ENCODE measurements around the gene CALCOCO2. TPM values are rescaled to one million over a fixed set of nuclear protein-coding genes. Genes with fewer than 3 reads are reported as not detected.

Gene CALCOCO2
- total and polyA plus RNA-seq, 4 donors = 23.0 to 64.9 (median 44.0) TPM

DNA sequence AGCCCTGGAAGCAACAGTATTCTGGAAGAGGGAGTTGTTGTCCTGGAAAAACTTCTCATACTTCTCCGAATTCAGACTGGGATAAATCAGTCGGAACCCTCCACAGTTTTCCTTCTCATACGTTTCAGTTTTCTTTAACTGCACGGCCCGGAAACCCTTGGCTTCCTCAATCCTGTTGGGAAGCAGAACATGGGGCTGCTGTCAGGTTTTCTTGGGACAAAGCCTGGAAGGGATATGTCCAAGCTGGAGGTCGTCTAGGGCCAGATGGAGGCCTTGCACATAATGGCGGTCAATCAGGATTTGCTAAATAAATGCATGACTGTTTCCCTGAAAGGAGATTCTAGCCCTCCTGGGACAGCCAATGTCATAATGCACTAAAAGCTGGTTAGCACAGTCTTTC is 43.0 kb upstream of the CALCOCO2 start:
- no peak overlapping the region for H3K9ac ChIP-seq (ENCODE audit: low read depth in 1 of 2, low read length in 2 of 2)
- peaks cover 2 to 10% (median 6%) of the 10 kb centered on the region in 4 donors for H3K4me1 ChIP-seq (ENCODE audit: control insufficient read depth in 4 of 4, insufficient read depth in 4 of 4, low read length in 3 of 4)
- WGBS = 83% methylated on average over 7 of the region's 7 CpGs
- no peaks in the 10 kb centered on the region for H3K36me3 ChIP-seq (ENCODE audit: control insufficient read depth in 4 of 4, insufficient read depth in 3 of 4, low read depth in 1 of 4, low read length in 3 of 4)
- H3K27ac ChIP-seq (ENCODE audit: low read depth in 1 of 2, low read length in 2 of 2) = no peak overlapping the region
- TF ChIP-seq ATF3 (IDR thresholded peaks at IDR 0.05) (no peak), RAD21 (IDR thresholded peaks at IDR 0.05) (no peak), SP1 (IDR thresholded peaks at IDR 0.05) (no peak), HNF4A (conservative IDR thresholded peaks at IDR 0.05) (no peak), FOXA2 (IDR thresholded peaks at IDR 0.05) (no peak), GABPA (IDR thresholded peaks at IDR 0.05 in 1 of 2, conservative IDR thresholded peaks at IDR 0.05 in 1 of 2) (no peak)
- H3K9me3 ChIP-seq (ENCODE audit: control insufficient read depth in 4 of 4, low read length in 3 of 4) = no peaks in the 10 kb centered on the region
- no peak overlapping the region for H3K4me3 ChIP-seq (ENCODE audit: low read depth in 1 of 3, low read length in 3 of 3)
- no peaks in the 10 kb centered on the region for H3K27me3 ChIP-seq (ENCODE audit: control insufficient read depth in 4 of 4, insufficient read depth in 4 of 4, low read length in 3 of 4)
- DNase-seq (ENCODE audit: low spot score) = no peak

DNA sequence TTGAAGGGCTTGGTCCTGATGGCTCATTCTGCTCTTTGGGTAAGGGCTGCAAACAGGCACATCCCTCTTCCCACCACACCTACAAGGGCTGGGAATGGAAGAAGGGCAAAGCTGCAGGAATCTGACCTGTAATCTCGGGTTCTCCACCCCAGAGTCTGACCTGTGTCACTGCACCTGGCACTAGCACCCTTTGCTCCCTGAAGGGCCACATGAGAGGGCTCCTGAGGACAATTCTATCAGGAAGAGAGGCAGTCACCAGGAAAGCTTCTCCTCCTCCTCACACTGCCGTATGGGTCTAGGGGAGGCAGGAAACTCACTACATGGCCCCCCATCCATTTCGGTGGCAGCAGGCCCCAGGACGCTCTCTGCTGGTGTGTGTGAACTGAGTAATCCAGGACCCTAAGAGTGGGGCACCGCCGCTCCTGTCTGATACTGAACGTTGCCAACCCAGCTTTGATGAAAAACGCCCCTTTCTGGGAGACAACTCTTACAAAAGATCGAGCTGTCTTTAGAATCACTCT is 40.2 kb upstream of the CALCOCO2 start:
- H3K27me3 ChIP-seq (ENCODE audit: control insufficient read depth in 4 of 4, insufficient read depth in 4 of 4, low read length in 3 of 4) = no peaks in the 10 kb centered on the region
- H3K36me3 ChIP-seq (ENCODE audit: control insufficient read depth in 4 of 4, insufficient read depth in 3 of 4, low read depth in 1 of 4, low read length in 3 of 4) = no peaks in the 10 kb centered on the region
- H3K9me3 ChIP-seq (ENCODE audit: control insufficient read depth in 4 of 4, low read length in 3 of 4) = no peaks in the 10 kb centered on the region
- 41% methylated on average over 9 of the region's 9 CpGs for WGBS
- TF ChIP-seq HNF4A (conservative IDR thresholded peaks at IDR 0.05) = peak in 1 of 2 donors; percentile 8
- TF ChIP-seq, protein P1, sequence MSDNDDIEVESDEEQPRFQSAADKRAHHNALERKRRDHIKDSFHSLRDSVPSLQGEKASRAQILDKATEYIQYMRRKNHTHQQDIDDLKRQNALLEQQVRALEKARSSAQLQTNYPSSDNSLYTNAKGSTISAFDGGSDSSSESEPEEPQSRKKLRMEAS (IDR thresholded peaks at IDR 0.05) = no peak
- no peak for DNase-seq (ENCODE audit: low spot score)
- H3K9ac ChIP-seq (ENCODE audit: low read depth in 1 of 2, low read length in 2 of 2) = no peak overlapping the region
- no peak overlapping the region for H3K27ac ChIP-seq (ENCODE audit: low read depth in 1 of 2, low read length in 2 of 2)
- H3K4me3 ChIP-seq (ENCODE audit: low read depth in 1 of 3, low read length in 3 of 3) = no peak overlapping the region
- H3K4me1 ChIP-seq (ENCODE audit: control insufficient read depth in 4 of 4, insufficient read depth in 4 of 4, low read length in 3 of 4) = peaks cover 9 to 26% (median 17%) of the 10 kb centered on the region in 4 donors

DNA sequence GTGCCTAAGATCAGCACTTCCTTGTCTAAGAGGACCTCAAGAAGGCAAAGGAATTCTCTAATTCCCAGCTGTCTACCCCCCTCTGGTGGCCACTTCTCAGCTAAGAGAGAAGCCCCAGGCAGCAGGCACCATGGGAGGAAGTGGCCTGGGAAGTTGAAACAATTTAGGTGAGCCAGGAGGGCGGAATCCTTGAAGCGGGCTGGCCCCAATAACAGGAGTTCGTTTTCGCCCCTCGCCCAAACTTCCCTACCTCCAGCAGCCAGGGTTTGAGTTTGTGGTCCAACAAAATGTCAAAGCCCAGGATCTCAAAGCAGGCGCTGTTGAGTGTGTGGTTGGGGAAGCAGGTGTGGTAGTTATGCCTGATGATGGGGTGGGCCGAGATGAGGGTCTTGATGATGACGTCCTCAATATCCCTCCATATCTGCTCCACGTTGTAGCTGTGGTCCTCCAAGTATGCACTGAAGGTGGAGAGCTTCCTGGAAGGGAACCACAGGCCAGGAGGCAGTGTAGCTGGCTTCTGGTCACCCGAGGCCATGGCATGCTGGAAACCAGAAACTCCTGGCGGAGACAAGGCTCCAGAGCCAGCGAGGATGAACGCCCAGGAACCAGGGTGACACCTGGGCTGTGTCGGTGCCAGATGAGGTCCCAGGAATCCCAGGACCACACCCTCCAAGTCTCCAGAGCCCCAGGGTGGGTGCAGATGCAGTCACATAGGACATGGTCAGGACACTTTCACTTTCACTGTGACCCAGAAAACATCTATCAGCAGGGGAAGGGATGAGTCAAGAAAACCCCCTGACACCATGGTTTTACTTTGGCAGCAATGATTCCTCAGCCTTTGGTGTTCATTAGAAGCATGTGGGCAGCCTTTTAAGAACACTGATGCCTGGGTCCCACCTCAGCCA is 39.5 kb upstream of the CALCOCO2 start:
- H3K9me3 ChIP-seq (ENCODE audit: control insufficient read depth in 4 of 4, low read length in 3 of 4) = no peaks in the 10 kb centered on the region
- no peak overlapping the region for H3K27ac ChIP-seq (ENCODE audit: low read depth in 1 of 2, low read length in 2 of 2)
- peak; percentile 62 for DNase-seq (ENCODE audit: low spot score)
- no peak overlapping the region for H3K4me3 ChIP-seq (ENCODE audit: low read depth in 1 of 3, low read length in 3 of 3)
- no peaks in the 10 kb centered on the region for H3K36me3 ChIP-seq (ENCODE audit: control insufficient read depth in 4 of 4, insufficient read depth in 3 of 4, low read depth in 1 of 4, low read length in 3 of 4)
- 66% methylated on average over 14 of the region's 14 CpGs for whole genome bisulfite sequencing
- no peak overlapping the region for H3K9ac ChIP-seq (ENCODE audit: low read depth in 1 of 2, low read length in 2 of 2)
- peaks cover 13 to 33% (median 23%) of the 10 kb centered on the region in 4 donors for H3K4me1 ChIP-seq (ENCODE audit: control insufficient read depth in 4 of 4, insufficient read depth in 4 of 4, low read length in 3 of 4)
- TF ChIP-seq RAD21 (IDR thresholded peaks at IDR 0.05) (peak; percentile 81 to 89), HNF4G (IDR thresholded peaks at IDR 0.05) (no peak), YY1 (IDR thresholded peaks at IDR 0.05) (no peak)
- TF ChIP-seq, protein P2, sequence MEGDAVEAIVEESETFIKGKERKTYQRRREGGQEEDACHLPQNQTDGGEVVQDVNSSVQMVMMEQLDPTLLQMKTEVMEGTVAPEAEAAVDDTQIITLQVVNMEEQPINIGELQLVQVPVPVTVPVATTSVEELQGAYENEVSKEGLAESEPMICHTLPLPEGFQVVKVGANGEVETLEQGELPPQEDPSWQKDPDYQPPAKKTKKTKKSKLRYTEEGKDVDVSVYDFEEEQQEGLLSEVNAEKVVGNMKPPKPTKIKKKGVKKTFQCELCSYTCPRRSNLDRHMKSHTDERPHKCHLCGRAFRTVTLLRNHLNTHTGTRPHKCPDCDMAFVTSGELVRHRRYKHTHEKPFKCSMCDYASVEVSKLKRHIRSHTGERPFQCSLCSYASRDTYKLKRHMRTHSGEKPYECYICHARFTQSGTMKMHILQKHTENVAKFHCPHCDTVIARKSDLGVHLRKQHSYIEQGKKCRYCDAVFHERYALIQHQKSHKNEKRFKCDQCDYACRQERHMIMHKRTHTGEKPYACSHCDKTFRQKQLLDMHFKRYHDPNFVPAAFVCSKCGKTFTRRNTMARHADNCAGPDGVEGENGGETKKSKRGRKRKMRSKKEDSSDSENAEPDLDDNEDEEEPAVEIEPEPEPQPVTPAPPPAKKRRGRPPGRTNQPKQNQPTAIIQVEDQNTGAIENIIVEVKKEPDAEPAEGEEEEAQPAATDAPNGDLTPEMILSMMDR (IDR thresholded peaks at IDR 0.05; ENCODE audit: low read depth, low read length, missing input control) = peak; percentile 63
- H3K27me3 ChIP-seq (ENCODE audit: control insufficient read depth in 4 of 4, insufficient read depth in 4 of 4, low read length in 3 of 4) = no peaks in the 10 kb centered on the region

Data from liver (tissue), 9 donors.